DMS79 (cell line): ENCODE results near the gene DAD1.
"Not testable (repeated sequence)": the region's sequence is repeated elsewhere in the genome, so short reads cannot be mapped to it uniquely, and the experiment has no call there.

ENCODE experiments used
- DNase-seq: peaks from one replicate; lab custom pipeline; 2025; lab: John Stamatoyannopoulos, UW

Gene DAD1

GRCh38 chr14:22589096-22589839 is at the start of gene DAD1:
TSS of gene DAD1 (minus strand) at chr14:22589224. CDS start at chr14:22589157, 67 bp downstream.
- DNase-seq = peak; percentile 100

GRCh38 chr14:22635980-22636379 is 47.0 kb upstream of the DAD1 start:
- not testable (repeated sequence) for DNase-seq

- DNase-seq = no peak
Measured at GRCh38 chr14:22634233-22634900, 45.3 kb upstream of the DAD1 start.

- DNase-seq = no peak
Measured at GRCh38 chr14:22630486-22630885, 41.5 kb upstream of the DAD1 start.

- no peak for DNase-seq
Measured at GRCh38 chr14:22630066-22630465, 41.0 kb upstream of the DAD1 start.

GRCh38 chr14:22629361-22629760 is 40.3 kb upstream of the DAD1 start:
- no peak for DNase-seq

GRCh38 chr14:22627506-22628263 is 38.7 kb upstream of the DAD1 start:
- DNase-seq = no peak

- no peak for DNase-seq
Measured at GRCh38 chr14:22626590-22626989, 37.6 kb upstream of the DAD1 start.

GRCh38 chr14:22623047-22623446 is 34.0 kb upstream of the DAD1 start:
- no peak for DNase-seq

GRCh38 chr14:22622255-22622654 is 33.2 kb upstream of the DAD1 start:
- no peak for DNase-seq

GRCh38 chr14:22615765-22616164 is 26.7 kb upstream of the DAD1 start:
- not testable (repeated sequence) for DNase-seq

- no peak for DNase-seq
Measured at GRCh38 chr14:22614240-22614799, 25.3 kb upstream of the DAD1 start.

- no peak for DNase-seq
Measured at GRCh38 chr14:22613736-22614239, 24.8 kb upstream of the DAD1 start.

GRCh38 chr14:22613106-22613695 is 24.2 kb upstream of the DAD1 start:
- no peak for DNase-seq

GRCh38 chr14:22610931-22611330 is 21.9 kb upstream of the DAD1 start:
- DNase-seq = no peak

- no peak for DNase-seq
Measured at GRCh38 chr14:22607291-22607690, 18.3 kb upstream of the DAD1 start.

- no peak for DNase-seq
Measured at GRCh38 chr14:22606380-22606779, 17.4 kb upstream of the DAD1 start.

GRCh38 chr14:22602862-22603261 is 13.8 kb upstream of the DAD1 start:
- DNase-seq = no peak

- DNase-seq = no peak
Measured at GRCh38 chr14:22601996-22602395, 13.0 kb upstream of the DAD1 start.

- no peak for DNase-seq
Measured at GRCh38 chr14:22601456-22601855, 12.4 kb upstream of the DAD1 start.

GRCh38 chr14:22600027-22600426 is 11.0 kb upstream of the DAD1 start:
- no peak for DNase-seq

GRCh38 chr14:22599349-22599748 is 10.3 kb upstream of the DAD1 start:
- DNase-seq = no peak
